K562 (cell line): ENCODE measurements around the gene ID2. TPM values are rescaled to one million over a fixed set of nuclear protein-coding genes. Genes with fewer than 3 reads are reported as not detected.
A peak's percentile ranks its signal among the peaks of the same experiment; 100 is the strongest.

Experiments
- BRD9 ChIP-seq: fragments of 450-650 bp; IDR thresholded peaks from 2 replicates; pipeline ENCODE4 v1.6.1; 2018; ENCODE audit warnings: low read depth; ENCODE audit not compliant: partially characterized antibody
- EGR1 ChIP-seq: fragments of 450-650 bp; conservative IDR thresholded peaks from 2 replicates; pipeline ENCODE4 v1.6.1; 2017; ENCODE audit warnings: mild to moderate bottlenecking
- ETV6 ChIP-seq, 3 experiments: fragments of 150-350 bp in 1 of 3; sonication (generic) in 1 of 3; formaldehyde crosslinking in 1 of 3; IDR thresholded peaks; 2 replicates each; pipeline versions ENCODE4 v1.6.1 to v1.8.0; 2014 to 2022; ENCODE audit warnings: borderline replicate concordance in 2 of 3, low read depth in 2 of 3, antibody characterized with exemption in 1 of 3, low read length in 1 of 3, mild to moderate bottlenecking in 1 of 3, missing genetic modification reagents in 1 of 3
- FOXA1 ChIP-seq: fragments of 450-650 bp; IDR thresholded peaks from 2 replicates; pipeline ENCODE4 v1.6.1; 2016; ENCODE audit warnings: mild to moderate bottlenecking, borderline replicate concordance
- HDAC1 ChIP-seq, 2 experiments: fragments of 450-650 bp; IDR thresholded peaks; 2 replicates each; pipeline ENCODE4 v1.6.1; 2016 to 2017; ENCODE audit warnings: inconsistent platforms in 1 of 2, mild to moderate bottlenecking in 1 of 2, moderate library complexity in 1 of 2
- MTA2 ChIP-seq: fragments of 450-650 bp; IDR thresholded peaks from 2 replicates; pipeline ENCODE4 v1.6.1; 2016; ENCODE audit warnings: low read depth
- NBN ChIP-seq: fragments of 450-650 bp; IDR thresholded peaks from 2 replicates; pipeline ENCODE4 v1.6.1; 2016; ENCODE audit warnings: low read depth, mild to moderate bottlenecking
- SMARCB1 ChIP-seq: IDR thresholded peaks from 2 replicates; pipeline ENCODE4 v1.6.1; 2011; ENCODE audit warnings: improper control_type of control experiment, low read depth; ENCODE audit not compliant: insufficient read length
- SOX6 ChIP-seq: fragments of 450-650 bp; IDR thresholded peaks from 2 replicates; pipeline ENCODE4 v1.6.1; 2014; ENCODE audit warnings: mild to moderate bottlenecking
- ZNF134 ChIP-seq: fragments of 250-450 bp; sonication (Bioruptor Pico); conservative IDR thresholded peaks from 2 replicates; pipeline ENCODE4 v1.4.0; 2020
- ZNF398 ChIP-seq: fragments of 250-450 bp; sonication (Bioruptor Pico); IDR thresholded peaks from 2 replicates; pipeline ENCODE4 v1.8.0; 2021; ENCODE audit warnings: moderate library complexity, mild to moderate bottlenecking, inconsistent platforms
- ZNF586 ChIP-seq: fragments of 450-650 bp; formaldehyde crosslinking; conservative IDR thresholded peaks from 2 replicates; pipeline ENCODE4 v1.4.0; 2020; ENCODE audit warnings: mild to moderate bottlenecking, moderate library complexity
- ZNF717 ChIP-seq: fragments of 250-450 bp; sonication (Bioruptor Pico); IDR thresholded peaks from 2 replicates; pipeline ENCODE4 v1.5.0; 2021
- polyA plus RNA-seq, 8 experiments: library from polyadenylated mRNA; depleted of rRNA in 4 of 8; stranded (reverse) in 5 of 8; unstranded in 3 of 8; fragments of >200 nt; fragmentation: Nextera tagmentation in 2 of 8; fragmentation: Illumina TruSeq in 1 of 8; extraction: Ambion mirVana in 2 of 8; extraction: Trizol in 1 of 8; gene quantifications; 2 replicates each; pipeline versions ENCODE4 v1.2.1 to v1.2.3, GENCODE V29; 2011 to 2014; ENCODE audit warnings: inconsistent platforms in 1 of 8, missing spikeins in 1 of 8
- total RNA-seq, 7 experiments: library from RNA; depleted of rRNA in 6 of 7; stranded (reverse); fragments of >200 nt in 6 of 7; fragmentation: Illumina TruSeq in 2 of 7; extraction: Trizol in 2 of 7; gene quantifications; 2 replicates each; pipeline versions ENCODE4 v1.2.1 to v1.2.3, GENCODE V29; 2011 to 2021; ENCODE audit warnings: low replicate concordance in 1 of 7
- TF ChIP-seq, protein P1 (sequence below), 2 experiments: fragments of 450-650 bp; IDR thresholded peaks; 2 replicates each; pipeline ENCODE4 v1.6.1; 2016; ENCODE audit warnings: mild to moderate bottlenecking in 2 of 2, borderline replicate concordance in 1 of 2, low read depth in 1 of 2, moderate library complexity in 1 of 2

The ID2 gene
- total and polyA plus RNA-seq, 9 of the 15 experiments (the other 6 are each of a cell fraction or from before 2014, with no cell fraction given): 8.0 to 35.7 (median 16.6) TPM

GRCh38 chr2:8677646-8678592, 3.9 kb upstream of the ID2 start (continued):
- TF ChIP-seq, protein P1, sequence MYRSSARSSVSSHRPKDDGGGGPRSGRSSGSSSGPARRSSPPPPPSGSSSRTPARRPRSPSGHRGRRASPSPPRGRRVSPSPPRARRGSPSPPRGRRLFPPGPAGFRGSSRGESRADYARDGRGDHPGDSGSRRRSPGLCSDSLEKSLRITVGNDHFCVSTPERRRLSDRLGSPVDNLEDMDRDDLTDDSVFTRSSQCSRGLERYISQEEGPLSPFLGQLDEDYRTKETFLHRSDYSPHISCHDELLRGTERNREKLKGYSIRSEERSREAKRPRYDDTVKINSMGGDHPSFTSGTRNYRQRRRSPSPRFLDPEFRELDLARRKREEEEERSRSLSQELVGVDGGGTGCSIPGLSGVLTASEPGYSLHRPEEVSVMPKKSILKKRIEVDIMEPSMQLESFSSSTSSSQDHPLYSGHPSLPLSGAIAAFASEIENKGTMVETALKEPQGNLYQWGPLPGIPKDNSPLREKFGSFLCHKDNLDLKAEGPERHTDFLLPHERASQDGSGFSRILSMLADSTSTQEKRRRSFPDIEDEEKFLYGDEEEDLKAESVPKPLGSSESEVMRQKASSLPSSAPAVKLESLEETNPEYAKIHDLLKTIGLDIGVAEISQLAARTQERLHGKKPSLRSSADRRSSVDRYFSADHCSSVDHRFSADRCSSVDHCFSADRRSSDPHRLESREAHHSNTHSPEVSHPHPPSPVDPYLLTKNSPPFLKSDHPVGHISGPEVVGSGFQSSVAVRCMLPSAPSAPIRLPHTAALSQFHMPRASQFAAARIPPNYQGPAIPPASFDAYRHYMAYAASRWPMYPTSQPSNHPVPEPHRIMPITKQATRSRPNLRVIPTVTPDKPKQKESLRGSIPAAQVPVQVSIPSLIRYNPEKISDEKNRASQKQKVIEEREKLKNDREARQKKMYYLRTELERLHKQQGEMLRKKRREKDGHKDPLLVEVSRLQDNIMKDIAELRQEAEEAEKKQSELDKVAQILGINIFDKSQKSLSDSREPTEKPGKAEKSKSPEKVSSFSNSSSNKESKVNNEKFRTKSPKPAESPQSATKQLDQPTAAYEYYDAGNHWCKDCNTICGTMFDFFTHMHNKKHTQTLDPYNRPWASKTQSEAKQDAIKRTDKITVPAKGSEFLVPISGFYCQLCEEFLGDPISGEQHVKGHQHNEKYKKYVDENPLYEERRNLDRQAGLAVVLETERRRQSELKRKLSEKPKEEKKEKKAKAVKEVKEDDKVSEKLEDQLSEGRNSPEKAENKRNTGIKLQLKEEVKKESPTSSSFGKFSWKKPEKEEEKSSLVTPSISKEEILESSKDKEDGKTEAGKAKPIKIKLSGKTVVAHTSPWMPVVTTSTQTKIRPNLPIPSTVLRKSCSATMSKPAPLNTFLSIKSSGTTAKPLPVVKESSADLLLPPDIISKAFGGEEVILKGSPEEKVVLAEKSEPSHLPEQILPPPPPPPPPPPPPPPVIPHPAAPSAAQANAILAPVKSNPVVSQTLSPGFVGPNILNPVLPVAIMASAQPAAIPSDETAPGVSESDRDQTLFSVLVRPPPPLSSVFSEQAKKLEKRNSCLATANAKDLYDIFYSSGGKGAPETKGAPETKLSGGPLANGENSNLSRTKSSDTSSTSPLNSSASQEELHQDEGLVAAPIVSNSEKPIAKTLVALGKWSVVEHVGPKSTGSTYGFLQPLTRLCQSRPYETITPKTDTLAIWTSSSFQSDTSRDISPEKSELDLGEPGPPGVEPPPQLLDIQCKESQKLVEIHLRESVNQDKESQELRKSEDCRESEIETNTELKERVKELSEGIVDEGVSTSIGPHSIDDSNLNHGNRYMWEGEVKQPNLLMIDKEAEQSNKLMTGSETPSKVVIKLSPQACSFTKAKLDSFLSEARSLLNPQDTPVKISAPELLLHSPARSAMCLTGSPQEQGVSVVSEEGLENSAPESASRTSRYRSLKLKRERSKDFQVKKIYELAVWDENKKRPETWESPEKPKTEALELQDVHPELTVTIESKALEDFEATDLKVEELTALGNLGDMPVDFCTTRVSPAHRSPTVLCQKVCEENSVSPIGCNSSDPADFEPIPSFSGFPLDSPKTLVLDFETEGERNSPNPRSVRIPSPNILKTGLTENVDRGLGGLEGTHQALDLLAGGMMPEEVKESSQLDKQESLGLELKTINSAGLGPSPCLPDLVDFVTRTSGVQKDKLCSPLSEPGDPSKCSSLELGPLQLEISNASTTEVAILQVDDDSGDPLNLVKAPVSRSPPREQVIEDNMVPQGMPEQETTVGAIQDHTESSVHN (IDR thresholded peaks at IDR 0.05; ENCODE audit: borderline replicate concordance in 1 of 2, low read depth in 1 of 2): peak in 1 of 2 experiments; percentile 65; a peak in 2 of 4 replicates
- TF ChIP-seq BRD9 (peak; percentile 49), SOX6 (peak; percentile 97), EGR1 (peak; percentile 82), NBN (peak; percentile 70; the same call in 1 of the 2 replicates), ZNF586 (no peak), ETV6 (IDR thresholded peaks at IDR 0.05; ENCODE audit: borderline replicate concordance in 1 of 2, low read depth in 2 of 2, low read length in 1 of 2) (no peak), ETV6 (CRISPR knock-in tag; IDR thresholded peaks at IDR 0.05; ENCODE audit: borderline replicate concordance) (no peak), SMARCB1 (no peak), FOXA1 (0 out of 2 replicates have a peak, but pooled peaks have one; percentile 54), ZNF134 (CRISPR knock-in tag) (no peak), ZNF717 (CRISPR knock-in tag) (no peak), MTA2 (peak; percentile 73), ZNF398 (CRISPR knock-in tag) (no peak), HDAC1 (IDR thresholded peaks at IDR 0.05) (peak in 1 of 2 experiments; percentile 56; a peak in 1 of 4 replicates)
